Activated T-helper 17 cell treated with anti-CD3 and anti-CD28 coated beads, Interleukin-2, amount 50 U/mL, for 72 hours (primary cell): Measurements from ENCODE around the gene TTLL13. TPM values are rescaled to one million over a fixed set of nuclear protein-coding genes. Genes with fewer than 3 reads are reported as not detected.
"Not testable (repeated sequence)": the region's sequence is repeated elsewhere in the genome, so short reads cannot be mapped to it uniquely, and the experiment has no call there.

ENCODE experiments used
- ATAC-seq: fragments of 150-1000 bp; cut with Tn5 transposase; replicated peaks from 2 replicates; pipeline ENCODE4 v1.10.0; 2021; ENCODE audit warnings: mild to moderate bottlenecking, moderate library complexity
- H3K27ac Mint-ChIP-seq: one replicate; pipeline ENCODE4 v1.8.0; 2022; ENCODE audit warnings: mixed read lengths
- H3K27me3 Mint-ChIP-seq: one replicate; pipeline ENCODE4 v1.8.0; 2022; ENCODE audit warnings: mixed read lengths
- H3K36me3 Mint-ChIP-seq: one replicate; pipeline ENCODE4 v1.8.0; 2022; ENCODE audit warnings: low read depth, mild to moderate bottlenecking, mixed read lengths
- H3K4me1 Mint-ChIP-seq: one replicate; pipeline ENCODE4 v1.8.0; 2022; ENCODE audit warnings: mixed read lengths
- H3K4me3 Mint-ChIP-seq: one replicate; pipeline ENCODE4 v1.8.0; 2022; ENCODE audit warnings: mild to moderate bottlenecking, mixed read lengths
- H3K9me3 Mint-ChIP-seq: one replicate; pipeline ENCODE4 v1.8.0; 2022; ENCODE audit warnings: mixed read lengths
- total RNA-seq, 2 donors: library from RNA; stranded (reverse); gene quantifications; one replicate each; pipeline ENCODE4 v1.2.3, GENCODE V29; 2022

TTLL13 gene
- total RNA-seq, 2 donors from 2014 or later: 1.3 TPM; not detected in 1

DNA sequence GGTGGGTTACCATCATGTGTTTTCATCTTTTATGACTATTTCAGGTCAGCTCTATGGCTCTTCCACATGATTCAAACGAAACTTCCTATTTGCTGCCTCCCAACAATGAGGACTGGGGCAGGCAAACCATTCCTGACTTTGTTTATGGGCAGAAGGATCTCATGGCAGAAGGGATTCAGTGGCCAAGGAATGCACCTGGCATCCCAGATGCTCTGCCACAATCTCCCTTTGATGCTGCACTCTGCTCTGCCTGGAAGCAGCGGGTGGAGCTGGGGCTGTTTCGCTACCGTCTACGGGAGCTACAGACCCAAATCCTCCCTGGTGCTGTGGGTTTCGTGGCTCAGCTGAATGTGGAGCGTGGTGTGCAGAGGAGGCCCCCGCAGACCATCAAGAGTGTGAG is 8.5 kb upstream of the TTLL13 start:
- no peak overlapping the region for H3K4me3 Mint-ChIP-seq
- no peak for ATAC-seq
- H3K4me1 Mint-ChIP-seq: no peaks in the 10 kb centered on the region
- H3K27me3 Mint-ChIP-seq: no peaks in the 10 kb centered on the region
- H3K9me3 Mint-ChIP-seq: no peaks in the 10 kb centered on the region
- peaks cover 36% of the 10 kb centered on the region for H3K36me3 Mint-ChIP-seq
- H3K27ac Mint-ChIP-seq: no peak overlapping the region

DNA sequence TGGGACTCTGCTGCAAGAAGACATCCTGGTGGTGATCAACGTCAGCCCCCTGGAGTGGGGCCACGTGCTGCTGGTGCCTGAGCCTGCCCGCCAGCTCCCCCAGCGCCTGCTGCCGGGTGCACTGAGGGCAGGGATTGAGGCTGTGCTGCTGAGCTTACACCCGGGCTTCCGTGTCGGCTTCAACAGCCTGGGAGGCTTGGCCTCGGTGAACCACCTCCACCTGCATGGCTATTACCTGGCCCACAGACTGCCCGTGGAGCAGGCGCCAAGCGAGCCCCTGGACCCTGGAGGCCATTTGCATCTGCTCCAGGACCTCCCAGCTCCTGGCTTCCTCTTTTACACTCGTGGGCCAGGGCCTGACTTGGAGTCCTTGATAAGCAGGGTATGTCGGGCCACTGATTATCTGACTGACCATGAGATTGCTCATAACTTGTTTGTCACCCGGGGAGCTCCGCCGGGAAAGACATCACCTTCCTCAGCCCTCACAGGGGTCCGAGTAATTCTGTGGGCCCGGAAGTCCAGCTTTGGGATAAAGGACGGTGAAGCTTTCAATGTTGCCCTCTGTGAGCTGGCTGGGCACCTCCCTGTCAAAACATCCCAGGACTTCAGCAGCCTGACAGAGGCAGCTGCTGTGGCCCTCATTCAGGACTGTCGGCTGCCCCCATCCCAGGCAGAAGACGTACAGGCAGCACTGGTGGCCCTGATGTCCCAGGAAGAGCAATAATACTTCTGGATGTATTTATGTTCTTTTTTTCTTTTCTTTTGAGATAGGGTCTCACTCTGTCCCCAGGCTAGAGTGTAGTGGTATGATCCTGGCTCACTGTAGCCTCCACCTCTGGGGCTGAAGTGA is 7.8 kb upstream of the TTLL13 start:
- no peak overlapping the region for H3K27ac Mint-ChIP-seq
- H3K4me1 Mint-ChIP-seq: no peaks in the 10 kb centered on the region
- no peak overlapping the region for H3K4me3 Mint-ChIP-seq
- H3K9me3 Mint-ChIP-seq: no peaks in the 10 kb centered on the region
- H3K36me3 Mint-ChIP-seq: peaks cover 29% of the 10 kb centered on the region
- no peaks in the 10 kb centered on the region for H3K27me3 Mint-ChIP-seq
- ATAC-seq: no peak

DNA sequence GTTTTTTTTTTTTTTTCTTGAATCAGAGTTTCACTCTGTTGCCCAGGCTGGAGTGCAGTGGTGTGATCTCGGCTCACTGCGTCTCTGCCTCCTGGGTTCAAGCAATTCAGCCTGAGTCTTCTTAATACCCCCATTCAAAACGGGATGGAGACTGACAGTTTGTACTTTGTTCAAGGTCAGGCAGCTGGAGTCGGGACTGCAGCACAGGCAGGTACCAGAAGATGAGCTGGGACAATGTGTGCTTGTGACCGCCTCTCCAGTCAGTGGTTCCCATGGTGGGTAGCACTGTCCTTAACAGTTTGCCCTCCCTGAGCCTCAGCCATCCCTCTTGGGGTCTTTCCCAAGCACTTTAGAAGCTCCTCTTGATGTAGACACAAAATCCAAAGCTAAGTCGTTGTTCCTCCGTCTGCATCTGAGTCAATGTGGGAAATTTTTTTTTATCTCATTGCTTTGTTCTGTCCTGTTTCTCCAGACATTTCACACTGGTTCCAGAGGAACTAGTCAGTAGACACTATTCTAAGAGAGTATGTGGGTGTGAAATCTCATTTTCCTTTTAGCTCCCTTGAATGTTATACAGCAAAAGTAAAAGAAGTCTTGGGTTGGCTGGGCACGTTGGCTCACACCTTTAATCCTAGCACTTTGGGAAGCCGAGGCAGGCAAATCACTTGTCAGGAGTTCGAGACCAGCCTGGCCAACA is 5.3 kb upstream of the TTLL13 start:
- Mint-ChIP-seq H3K4me1 (no peaks in the 10 kb centered on the region), H3K9me3 (no peaks in the 10 kb centered on the region), H3K4me3 (no peak overlapping the region), H3K27ac (no peak overlapping the region), H3K27me3 (no peaks in the 10 kb centered on the region), H3K36me3 (peaks cover 5% of the 10 kb centered on the region)
- no peak for ATAC-seq

DNA sequence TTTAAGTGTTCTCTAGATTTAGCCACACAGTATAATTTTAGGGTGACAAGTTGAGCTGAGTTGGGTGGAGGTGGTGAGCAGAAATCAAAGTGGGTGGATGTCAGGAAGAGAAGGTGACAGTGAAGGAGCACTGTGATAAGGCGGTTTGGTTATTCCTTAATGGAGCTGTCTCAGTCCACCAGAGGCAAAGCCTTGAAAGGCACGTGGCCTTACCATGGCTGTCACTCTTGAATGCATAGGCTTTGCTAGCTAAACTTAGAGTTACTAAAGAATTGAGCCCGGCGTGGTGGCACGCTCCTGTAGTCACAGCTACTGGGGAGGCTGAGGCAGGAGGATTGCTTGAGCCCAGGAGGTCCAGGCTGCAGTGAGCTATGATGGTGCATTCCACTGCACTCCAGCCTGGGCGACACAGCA is 560 bp upstream of the TTLL13 start:
- H3K4me1 Mint-ChIP-seq: peaks cover 4% of the 10 kb centered on the region
- H3K27me3 Mint-ChIP-seq: no peaks in the 10 kb centered on the region
- peak; percentile 5 for ATAC-seq
- no peaks in the 10 kb centered on the region for H3K9me3 Mint-ChIP-seq
- peak overlapping the region; percentile 62 for H3K4me3 Mint-ChIP-seq
- H3K36me3 Mint-ChIP-seq: no peaks in the 10 kb centered on the region
- no peak overlapping the region for H3K27ac Mint-ChIP-seq

DNA sequence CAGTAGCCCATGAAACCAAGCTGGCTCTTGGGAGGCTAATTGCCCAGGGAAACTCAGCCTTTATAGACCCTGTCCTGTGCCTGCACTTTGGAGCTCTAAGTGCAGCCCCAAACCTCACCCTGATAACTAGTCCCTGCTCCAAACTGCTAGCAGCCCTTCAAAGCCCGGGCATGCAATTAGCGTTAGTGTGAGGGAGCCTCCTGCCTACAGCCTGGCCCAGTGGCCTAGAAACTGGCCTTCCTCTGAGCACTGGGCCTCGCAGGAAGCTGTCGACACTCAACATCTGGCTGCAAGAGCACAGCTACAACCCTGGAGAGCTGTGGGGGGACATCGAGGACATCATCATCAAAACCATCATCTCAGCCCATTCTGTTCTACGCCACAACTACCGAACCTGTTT is 8.4 kb downstream of the TTLL13 start:
- Mint-ChIP-seq H3K9me3 (no peaks in the 10 kb centered on the region), H3K27ac (no peak overlapping the region), H3K4me3 (no peak overlapping the region), H3K4me1 (peaks cover 4% of the 10 kb centered on the region), H3K36me3 (no peaks in the 10 kb centered on the region), H3K27me3 (no peaks in the 10 kb centered on the region)
- ATAC-seq: no peak

DNA sequence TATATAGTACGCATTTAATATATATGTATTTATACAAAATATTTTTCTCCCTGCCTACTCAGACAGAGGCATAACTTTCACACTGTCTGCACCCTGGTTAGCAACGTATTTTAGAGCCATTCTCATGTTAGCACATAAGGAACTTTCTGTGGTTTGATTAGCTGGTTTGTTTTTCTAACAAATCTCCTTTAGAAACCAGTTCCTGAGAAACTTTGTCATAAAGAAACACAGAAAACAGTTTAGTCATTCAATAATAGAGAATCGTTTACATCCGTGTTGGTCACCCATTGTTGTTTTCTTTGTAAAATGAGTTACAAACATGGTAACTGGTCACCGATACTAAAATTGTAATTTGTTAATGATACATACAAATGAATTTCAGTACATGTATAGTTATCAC is 10.2 kb downstream of the TTLL13 start:
- Mint-ChIP-seq H3K4me1 (peaks cover 4% of the 10 kb centered on the region), H3K27me3 (no peaks in the 10 kb centered on the region), H3K36me3 (no peaks in the 10 kb centered on the region), H3K27ac (peak overlapping the region; percentile 77), H3K9me3 (no peaks in the 10 kb centered on the region), H3K4me3 (peak overlapping the region; percentile 25)
- peak; percentile 90 for ATAC-seq

DNA sequence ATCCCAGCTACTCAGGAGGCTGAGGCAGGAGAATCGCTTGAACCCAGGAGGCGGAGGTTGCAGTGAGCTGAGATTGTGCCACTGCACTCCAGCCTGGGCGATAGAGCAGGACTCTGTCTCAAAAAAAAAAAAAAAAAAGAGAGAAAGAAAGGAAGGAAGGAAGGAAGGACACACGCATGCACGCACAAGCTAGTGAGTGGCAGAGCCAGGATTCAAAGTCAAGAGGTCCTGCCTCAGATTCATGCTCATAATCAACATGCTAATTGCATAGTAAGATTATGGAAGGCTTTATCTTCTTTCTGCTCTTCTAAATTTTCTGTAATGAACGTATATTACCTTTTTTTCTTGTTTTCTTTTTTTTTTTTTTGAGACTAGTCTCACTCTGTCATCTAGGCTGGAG is 11.4 kb downstream of the TTLL13 start:
- H3K4me1 Mint-ChIP-seq, ATAC-seq, H3K27ac Mint-ChIP-seq, H3K27me3 Mint-ChIP-seq, H3K4me3 Mint-ChIP-seq, H3K36me3 Mint-ChIP-seq, H3K9me3 Mint-ChIP-seq: not testable (repeated sequence)

DNA sequence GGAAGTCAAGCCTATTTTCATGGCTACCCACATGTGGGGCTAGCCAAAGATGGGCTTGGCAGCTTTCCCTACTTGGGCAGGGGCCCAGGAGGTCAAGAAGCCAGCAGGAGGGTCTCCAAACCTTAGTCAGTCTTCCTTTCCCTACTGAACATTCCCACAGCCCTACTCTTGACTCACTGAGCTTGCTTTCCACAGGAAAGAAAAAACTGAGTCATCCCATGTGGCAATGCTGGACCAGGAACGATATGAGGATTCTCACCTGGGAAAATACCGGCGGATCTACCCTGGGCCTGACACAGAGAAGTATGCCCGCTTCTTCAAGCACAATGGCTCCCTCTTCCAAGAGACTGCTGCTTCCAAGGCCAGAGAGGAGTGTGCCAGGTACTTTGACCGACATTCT is 12.5 kb downstream of the TTLL13 start:
- no peaks in the 10 kb centered on the region for H3K27me3 Mint-ChIP-seq
- H3K36me3 Mint-ChIP-seq: peaks cover 9% of the 10 kb centered on the region
- peak overlapping the region; percentile 7 for H3K27ac Mint-ChIP-seq
- peaks cover 4% of the 10 kb centered on the region for H3K4me1 Mint-ChIP-seq
- no peak for ATAC-seq
- H3K9me3 Mint-ChIP-seq: no peaks in the 10 kb centered on the region
- H3K4me3 Mint-ChIP-seq: no peak overlapping the region

DNA sequence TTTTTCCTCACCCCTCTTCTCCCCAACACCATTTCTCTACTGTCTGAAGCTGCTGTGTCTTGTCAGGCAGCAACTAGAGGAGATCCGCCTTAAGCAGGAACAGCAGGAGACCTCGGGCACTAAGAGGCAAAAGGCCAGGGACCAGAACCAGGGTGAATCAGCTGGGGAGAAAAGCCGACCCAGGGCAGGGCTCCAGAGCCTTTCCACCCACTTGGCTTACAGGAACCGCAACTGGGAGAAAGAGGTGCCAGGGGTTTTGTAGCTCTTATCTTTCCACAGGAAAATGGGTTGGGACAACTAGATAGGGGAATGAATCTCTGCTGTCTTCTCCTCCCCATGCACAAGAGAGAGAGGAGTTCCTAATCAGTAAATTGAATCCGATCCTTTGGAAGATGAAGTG is 13.1 kb downstream of the TTLL13 start:
- no peak for ATAC-seq
- H3K27ac Mint-ChIP-seq: peak overlapping the region; percentile 7
- peaks cover 4% of the 10 kb centered on the region for H3K4me1 Mint-ChIP-seq
- H3K36me3 Mint-ChIP-seq: peaks cover 15% of the 10 kb centered on the region
- H3K27me3 Mint-ChIP-seq: no peaks in the 10 kb centered on the region
- H3K9me3 Mint-ChIP-seq: no peaks in the 10 kb centered on the region
- H3K4me3 Mint-ChIP-seq: no peak overlapping the region

DNA sequence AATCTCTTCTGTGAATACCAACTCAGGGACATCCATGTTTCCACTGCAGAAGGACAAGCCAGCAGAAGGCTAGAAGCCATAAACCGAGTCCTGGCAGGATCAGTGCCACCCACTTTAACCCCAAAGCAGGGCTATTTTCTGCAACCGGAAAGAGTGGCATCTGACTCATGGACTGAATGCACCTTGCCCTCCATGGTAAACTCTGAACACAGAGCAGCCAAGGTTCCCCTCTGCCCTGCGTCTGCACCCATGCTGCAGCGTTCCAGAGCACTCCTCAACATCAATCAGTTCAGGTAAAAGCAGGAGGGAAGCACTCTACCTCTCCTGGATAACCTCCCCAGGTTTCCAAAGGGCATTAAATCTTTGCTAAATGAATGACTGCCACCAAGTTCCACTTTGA is 15.3 kb downstream of the TTLL13 start:
- Mint-ChIP-seq H3K27ac (peak overlapping the region; percentile 98), H3K4me1 (peaks cover 17% of the 10 kb centered on the region), H3K27me3 (no peaks in the 10 kb centered on the region), H3K36me3 (peaks cover 36% of the 10 kb centered on the region), H3K4me3 (peak overlapping the region; percentile 97), H3K9me3 (no peaks in the 10 kb centered on the region)
- ATAC-seq: peak; percentile 69

DNA sequence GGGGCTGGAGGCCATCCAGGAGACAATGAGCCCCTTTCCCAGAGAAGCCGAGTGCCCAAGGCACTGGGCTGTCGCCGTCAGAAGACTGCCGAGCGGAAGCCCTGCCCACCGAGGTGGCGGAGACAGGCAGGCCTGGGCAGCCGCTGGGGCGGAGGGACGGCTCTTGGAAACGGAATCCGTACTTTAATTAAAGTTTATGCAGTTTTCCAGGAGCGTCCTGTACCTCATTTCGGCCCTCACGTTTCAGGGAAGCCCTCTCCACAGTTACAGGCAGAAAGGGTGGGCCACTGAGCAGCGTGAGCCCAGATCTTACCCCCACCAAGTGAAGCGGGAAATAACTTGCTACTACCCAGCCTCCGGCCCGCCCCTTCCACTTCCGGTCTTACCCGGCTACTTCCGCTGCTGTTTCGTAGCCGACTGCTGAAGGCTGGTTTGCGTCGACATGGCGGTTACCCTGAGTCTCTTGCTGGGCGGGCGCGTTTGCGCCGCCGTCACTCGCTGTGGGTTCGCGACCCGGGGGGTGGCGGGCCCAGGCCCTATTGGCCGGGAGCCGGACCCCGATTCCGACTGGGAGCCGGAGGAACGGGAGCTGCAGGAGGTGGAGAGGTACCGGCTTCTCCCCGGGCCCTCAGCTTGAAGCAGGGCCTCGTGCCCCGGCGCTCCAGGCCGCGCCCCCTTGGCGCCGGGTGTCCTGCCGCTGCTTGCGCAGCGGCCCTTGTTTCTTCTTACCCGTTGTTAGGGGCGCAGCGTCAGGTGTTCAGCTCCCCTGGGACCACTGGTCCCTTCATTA is 16.1 kb downstream of the TTLL13 start, which contains the start of gene NGRN:
Gene NGRN, plus strand, starts transcription at position 402 of the 790 bp plus-strand sequence. Its CDS starts 41 bp downstream, at position 443.
- no peaks in the 10 kb centered on the region for H3K27me3 Mint-ChIP-seq
- H3K4me1 Mint-ChIP-seq: peaks cover 22% of the 10 kb centered on the region
- peak within 1 kb of the TSS; percentile 98 for H3K27ac Mint-ChIP-seq
- peak; percentile 89 for ATAC-seq
- no peaks in the 10 kb centered on the region for H3K9me3 Mint-ChIP-seq
- peaks cover 44% of the 10 kb centered on the region for H3K36me3 Mint-ChIP-seq
- peak within 1 kb of the TSS; percentile 97 for H3K4me3 Mint-ChIP-seq

DNA sequence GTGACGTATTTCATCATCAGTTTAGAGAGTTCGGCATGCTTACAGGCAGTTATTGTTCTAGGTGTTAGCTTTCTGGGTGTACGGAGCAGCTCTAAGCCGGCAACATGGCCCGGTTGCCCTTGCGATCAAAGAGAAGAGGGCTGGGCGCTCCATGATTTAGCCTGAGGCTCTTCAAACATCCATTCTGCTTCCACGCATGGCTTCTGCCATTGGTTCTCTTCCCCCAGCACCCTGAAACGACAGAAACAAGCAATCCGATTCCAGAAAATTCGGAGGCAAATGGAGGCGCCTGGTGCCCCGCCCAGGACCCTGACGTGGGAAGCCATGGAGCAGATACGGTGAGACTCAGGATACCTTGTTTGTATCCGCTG is 16.7 kb downstream of the TTLL13 start:
- Mint-ChIP-seq H3K27ac (peak overlapping the region; percentile 98), H3K9me3 (no peaks in the 10 kb centered on the region), H3K27me3 (no peaks in the 10 kb centered on the region), H3K4me3 (peak overlapping the region; percentile 97), H3K36me3 (peaks cover 50% of the 10 kb centered on the region), H3K4me1 (peaks cover 26% of the 10 kb centered on the region)
- ATAC-seq: peak; percentile 38

DNA sequence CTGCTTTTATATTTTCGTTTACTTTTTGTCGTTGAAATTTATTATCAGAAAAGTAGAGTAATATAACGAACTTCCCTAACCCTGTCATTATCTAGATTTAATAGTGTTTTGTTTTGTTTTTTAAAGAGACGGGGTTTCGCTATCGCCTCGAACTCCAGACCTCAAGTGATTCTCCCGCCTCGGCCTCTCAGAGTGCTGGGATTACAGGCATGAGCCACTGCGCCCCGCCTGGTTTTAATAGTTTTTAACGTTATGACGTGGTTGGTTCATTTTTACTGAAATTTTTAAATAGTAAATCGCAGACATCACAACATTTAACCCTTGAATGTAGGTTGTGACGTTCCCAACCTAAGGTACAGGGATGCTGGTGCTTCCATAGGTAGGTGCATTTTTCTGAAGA is 17.1 kb downstream of the TTLL13 start:
- H3K9me3 Mint-ChIP-seq: no peaks in the 10 kb centered on the region
- no peak for ATAC-seq
- H3K36me3 Mint-ChIP-seq: peaks cover 54% of the 10 kb centered on the region
- no peaks in the 10 kb centered on the region for H3K27me3 Mint-ChIP-seq
- H3K27ac Mint-ChIP-seq: peak overlapping the region; percentile 98
- peak overlapping the region; percentile 97 for H3K4me3 Mint-ChIP-seq
- H3K4me1 Mint-ChIP-seq: peaks cover 30% of the 10 kb centered on the region

DNA sequence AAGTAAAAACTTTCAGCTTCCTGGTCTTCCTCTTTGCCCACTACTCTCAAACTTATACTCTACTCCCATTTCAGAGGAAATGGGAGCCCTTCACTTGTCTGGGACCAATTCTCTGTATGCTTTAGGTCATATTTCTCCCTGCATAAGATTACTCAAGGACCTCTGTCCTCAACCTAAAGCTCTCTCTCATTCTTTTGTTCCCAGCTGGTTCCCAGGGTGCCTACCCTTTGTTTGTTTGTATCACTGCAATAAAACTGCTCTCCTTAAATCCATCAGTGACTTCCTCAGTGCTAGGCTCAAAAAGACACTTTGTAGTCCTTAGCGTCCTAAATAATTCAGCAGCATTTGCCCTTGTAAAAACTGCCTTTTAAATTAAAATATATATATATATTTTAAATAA is 19.1 kb downstream of the TTLL13 start:
- Mint-ChIP-seq H3K9me3 (no peaks in the 10 kb centered on the region), H3K4me1 (peaks cover 30% of the 10 kb centered on the region), H3K27ac (peak overlapping the region; percentile 82), H3K4me3 (peak overlapping the region; percentile 97), H3K27me3 (no peaks in the 10 kb centered on the region), H3K36me3 (peaks cover 73% of the 10 kb centered on the region)
- ATAC-seq: no peak
